WTC11 (cell line): ENCODE measurements around the gene SART1. TPM values are rescaled to one million over a fixed set of nuclear protein-coding genes. Genes with fewer than 3 reads are reported as not detected.

ENCODE experiments used
- ATAC-seq: fragments of 200-7000 bp; cut with Tn5 transposase; 2 replicates; pipeline ENCODE4 v1.10.0; 2021; ENCODE audit warnings: mild to moderate bottlenecking, moderate library complexity
- CTCF ChIA-PET: fragments of 300-600 bp; sonication (Branson Sonifier 250); formaldehyde crosslinking; loops from one replicate; lab custom pipeline; 2021; ENCODE audit warnings: antibody characterized with exemption; lab: Charles Lee
- POLR2A ChIA-PET: fragments of 350-600 bp; sonication (Branson Sonifier 250); formaldehyde crosslinking; loops from one replicate; lab custom pipeline; 2021; ENCODE audit warnings: antibody characterized with exemption; lab: Charles Lee
- DNase-seq: peaks from one replicate; pipeline ENCODE4 v3.0.0; 2021; ENCODE audit warnings: low spot score
- H3K27ac Mint-ChIP-seq: 2 replicates; pipeline ENCODE4 v1.8.0; 2021; ENCODE audit warnings: mixed read lengths
- H3K27me3 Mint-ChIP-seq: 2 replicates; pipeline ENCODE4 v1.8.0; 2021; ENCODE audit warnings: low read depth, mild to moderate bottlenecking, moderate library complexity, mixed read lengths
- H3K36me3 Mint-ChIP-seq: 2 replicates; pipeline ENCODE4 v1.8.0; 2021; ENCODE audit warnings: mixed read lengths
- H3K4me1 Mint-ChIP-seq: 2 replicates; pipeline ENCODE4 v1.8.0; 2022; ENCODE audit warnings: mixed read lengths
- H3K4me3 Mint-ChIP-seq: 2 replicates; pipeline ENCODE4 v1.8.0; 2021; ENCODE audit warnings: mild to moderate bottlenecking, moderate library complexity, mixed read lengths
- H3K9me3 Mint-ChIP-seq: 2 replicates; pipeline ENCODE4 v1.8.0; 2021; ENCODE audit warnings: mixed read lengths
- CREM ChIP-seq: sonication (generic); formaldehyde crosslinking; IDR thresholded peaks from 2 replicates; pipeline ENCODE4 v1.8.1; 2022; ENCODE audit warnings: mild to moderate bottlenecking, missing genetic modification reagents, moderate library complexity
- ELF4 ChIP-seq: sonication (generic); formaldehyde crosslinking; IDR thresholded peaks from 2 replicates; pipeline ENCODE4 v1.8.1; 2022; ENCODE audit warnings: low read depth, mild to moderate bottlenecking, moderate library complexity, missing genetic modification reagents
- EMX1 ChIP-seq: fragments of 250-450 bp; sonication (Bioruptor Pico); IDR thresholded peaks from 2 replicates; pipeline ENCODE4 v1.8.0; 2021; ENCODE audit warnings: mild to moderate bottlenecking
- ETV6 ChIP-seq: sonication (generic); formaldehyde crosslinking; IDR thresholded peaks from 2 replicates; pipeline ENCODE4 v1.8.1; 2022; ENCODE audit warnings: mild to moderate bottlenecking, missing genetic modification reagents
- FOXK1 ChIP-seq: sonication (generic); formaldehyde crosslinking; IDR thresholded peaks from 2 replicates; pipeline ENCODE4 v1.8.0; 2022; ENCODE audit warnings: mild to moderate bottlenecking, moderate library complexity, missing genetic modification reagents
- FOXP1 ChIP-seq: sonication (generic); formaldehyde crosslinking; IDR thresholded peaks from 2 replicates; pipeline ENCODE4 v1.8.0; 2022; ENCODE audit warnings: missing genetic modification reagents, mild to moderate bottlenecking, moderate library complexity, borderline replicate concordance
- IRF2 ChIP-seq: sonication (generic); formaldehyde crosslinking; IDR thresholded peaks from 2 replicates; pipeline ENCODE4 v1.8.0; 2022; ENCODE audit warnings: low read depth, missing genetic modification reagents, borderline replicate concordance
- KAT7 ChIP-seq: sonication (generic); formaldehyde crosslinking; IDR thresholded peaks from 2 replicates; pipeline ENCODE4 v1.8.1; 2023; ENCODE audit warnings: missing genetic modification reagents, mild to moderate bottlenecking, borderline replicate concordance
- ZBTB21 ChIP-seq: sonication (generic); formaldehyde crosslinking; IDR thresholded peaks from 2 replicates; pipeline ENCODE4 v1.8.1; 2023; ENCODE audit warnings: mild to moderate bottlenecking, missing genetic modification reagents, borderline replicate concordance
- ZNF671 ChIP-seq: fragments of 250-450 bp; sonication (Bioruptor Pico); IDR thresholded peaks from 2 replicates; pipeline ENCODE4 v1.8.0; 2021; ENCODE audit warnings: mild to moderate bottlenecking
- total RNA-seq: library from RNA; stranded (reverse); gene quantifications from 3 replicates; pipeline ENCODE4 v1.2.3, GENCODE V29; 2021
- TF ChIP-seq, protein P1 (sequence below): sonication (generic); formaldehyde crosslinking; IDR thresholded peaks from 2 replicates; pipeline ENCODE4 v1.8.0; 2022; ENCODE audit warnings: mild to moderate bottlenecking, missing genetic modification reagents
- TF ChIP-seq, protein P2 (sequence below): fragments of 250-450 bp; sonication (Bioruptor Pico); conservative IDR thresholded peaks from 2 replicates; pipeline ENCODE4 v1.9.0; 2021; ENCODE audit warnings: mild to moderate bottlenecking
- TF ChIP-seq, protein P3 (sequence below): sonication (generic); formaldehyde crosslinking; IDR thresholded peaks from 2 replicates; pipeline ENCODE4 v1.8.0; 2022; ENCODE audit warnings: mild to moderate bottlenecking, missing genetic modification reagents
- TF ChIP-seq, protein P4 (sequence below): fragments of 250-450 bp; sonication (Bioruptor Pico); IDR thresholded peaks from 2 replicates; pipeline ENCODE4 v1.9.0; 2021; ENCODE audit warnings: mild to moderate bottlenecking, borderline replicate concordance
- TF ChIP-seq, protein P5 (sequence below): sonication (generic); formaldehyde crosslinking; IDR thresholded peaks from 2 replicates; pipeline ENCODE4 v1.8.1; 2023; ENCODE audit warnings: mild to moderate bottlenecking, missing genetic modification reagents, moderate library complexity

SART1 gene
- total RNA-seq, 1 experiment from 2014 or later, result 57.0 TPM

DNA sequence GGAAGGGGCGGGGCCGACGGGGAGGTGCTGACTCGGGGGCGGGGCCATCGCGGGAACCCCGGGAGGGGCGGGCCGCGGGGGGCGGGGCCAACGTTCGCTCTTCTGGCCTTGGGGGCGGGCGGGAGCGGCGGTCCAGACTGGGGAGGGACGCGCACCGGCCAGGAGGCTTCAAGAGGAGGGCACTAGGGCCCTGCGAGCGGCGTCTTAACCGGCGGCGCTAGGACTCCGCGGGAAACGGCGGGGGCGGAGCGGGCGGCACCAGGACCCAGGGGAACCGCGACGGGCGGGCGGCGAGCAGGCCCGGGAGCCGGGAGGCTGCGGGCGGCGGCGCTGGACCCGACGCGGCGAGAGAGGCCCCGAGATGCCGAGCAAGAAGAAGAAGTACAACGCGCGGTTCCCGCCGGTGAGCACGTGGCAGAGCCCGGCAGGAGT is 42.4 kb upstream of the SART1 start, which contains the start of gene DRAP1 (continued):
- TF ChIP-seq ETV6 (CRISPR knock-in tag), result peak; percentile 90
- TF ChIP-seq ZNF671 (CRISPR knock-in tag), result no peak
- no peak for TF ChIP-seq EMX1
- TF ChIP-seq, protein P1, sequence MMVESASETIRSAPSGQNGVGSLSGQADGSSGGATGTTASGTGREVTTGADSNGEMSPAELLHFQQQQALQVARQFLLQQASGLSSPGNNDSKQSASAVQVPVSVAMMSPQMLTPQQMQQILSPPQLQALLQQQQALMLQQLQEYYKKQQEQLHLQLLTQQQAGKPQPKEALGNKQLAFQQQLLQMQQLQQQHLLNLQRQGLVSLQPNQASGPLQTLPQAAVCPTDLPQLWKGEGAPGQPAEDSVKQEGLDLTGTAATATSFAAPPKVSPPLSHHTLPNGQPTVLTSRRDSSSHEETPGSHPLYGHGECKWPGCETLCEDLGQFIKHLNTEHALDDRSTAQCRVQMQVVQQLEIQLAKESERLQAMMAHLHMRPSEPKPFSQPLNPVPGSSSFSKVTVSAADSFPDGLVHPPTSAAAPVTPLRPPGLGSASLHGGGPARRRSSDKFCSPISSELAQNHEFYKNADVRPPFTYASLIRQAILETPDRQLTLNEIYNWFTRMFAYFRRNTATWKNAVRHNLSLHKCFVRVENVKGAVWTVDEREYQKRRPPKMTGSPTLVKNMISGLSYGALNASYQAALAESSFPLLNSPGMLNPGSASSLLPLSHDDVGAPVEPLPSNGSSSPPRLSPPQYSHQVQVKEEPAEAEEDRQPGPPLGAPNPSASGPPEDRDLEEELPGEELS (CRISPR knock-in tag), result peak; percentile 92; the same call in 1 of the 2 replicates
- TF ChIP-seq, protein P2, sequence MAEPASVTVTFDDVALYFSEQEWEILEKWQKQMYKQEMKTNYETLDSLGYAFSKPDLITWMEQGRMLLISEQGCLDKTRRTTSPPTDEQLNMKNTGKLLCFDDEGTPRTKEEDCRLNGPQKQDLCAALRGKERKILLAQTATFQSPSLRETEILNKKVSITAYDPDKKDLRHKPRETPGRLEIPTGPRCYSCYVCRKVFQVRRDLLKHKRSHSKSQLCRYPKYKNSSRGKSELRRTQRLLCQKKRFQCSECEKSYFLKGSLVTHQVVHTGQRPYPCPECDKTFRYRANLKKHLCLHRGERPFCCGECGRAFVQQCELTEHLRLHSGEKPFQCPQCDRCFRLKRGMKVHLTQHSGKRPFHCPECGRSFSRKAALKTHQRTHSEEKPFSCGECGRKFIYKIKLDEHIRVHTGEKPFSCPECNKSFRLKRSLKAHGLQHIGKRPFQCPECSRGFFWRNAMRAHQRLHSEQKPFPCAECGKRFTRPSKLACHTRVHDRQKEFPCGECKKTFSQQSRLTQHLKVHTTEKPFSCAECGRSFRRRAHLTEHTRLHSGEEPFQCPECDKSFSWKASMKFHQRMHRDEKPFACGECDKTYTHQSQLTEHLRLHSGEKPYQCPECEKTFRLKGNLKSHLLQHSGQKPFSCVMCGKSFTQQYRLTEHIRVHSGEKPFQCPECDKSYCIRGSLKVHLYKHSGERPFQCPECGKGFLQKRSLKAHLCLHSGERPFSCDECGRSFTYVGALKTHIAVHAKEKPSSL (CRISPR knock-in tag), result no peak
- TF ChIP-seq KAT7 (CRISPR knock-in tag), result peak; percentile 75; the same call in 1 of the 2 replicates
- TF ChIP-seq, protein P3, sequence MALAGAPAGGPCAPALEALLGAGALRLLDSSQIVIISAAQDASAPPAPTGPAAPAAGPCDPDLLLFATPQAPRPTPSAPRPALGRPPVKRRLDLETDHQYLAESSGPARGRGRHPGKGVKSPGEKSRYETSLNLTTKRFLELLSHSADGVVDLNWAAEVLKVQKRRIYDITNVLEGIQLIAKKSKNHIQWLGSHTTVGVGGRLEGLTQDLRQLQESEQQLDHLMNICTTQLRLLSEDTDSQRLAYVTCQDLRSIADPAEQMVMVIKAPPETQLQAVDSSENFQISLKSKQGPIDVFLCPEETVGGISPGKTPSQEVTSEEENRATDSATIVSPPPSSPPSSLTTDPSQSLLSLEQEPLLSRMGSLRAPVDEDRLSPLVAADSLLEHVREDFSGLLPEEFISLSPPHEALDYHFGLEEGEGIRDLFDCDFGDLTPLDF (CRISPR knock-in tag), result no peak
- TF ChIP-seq, protein P4, sequence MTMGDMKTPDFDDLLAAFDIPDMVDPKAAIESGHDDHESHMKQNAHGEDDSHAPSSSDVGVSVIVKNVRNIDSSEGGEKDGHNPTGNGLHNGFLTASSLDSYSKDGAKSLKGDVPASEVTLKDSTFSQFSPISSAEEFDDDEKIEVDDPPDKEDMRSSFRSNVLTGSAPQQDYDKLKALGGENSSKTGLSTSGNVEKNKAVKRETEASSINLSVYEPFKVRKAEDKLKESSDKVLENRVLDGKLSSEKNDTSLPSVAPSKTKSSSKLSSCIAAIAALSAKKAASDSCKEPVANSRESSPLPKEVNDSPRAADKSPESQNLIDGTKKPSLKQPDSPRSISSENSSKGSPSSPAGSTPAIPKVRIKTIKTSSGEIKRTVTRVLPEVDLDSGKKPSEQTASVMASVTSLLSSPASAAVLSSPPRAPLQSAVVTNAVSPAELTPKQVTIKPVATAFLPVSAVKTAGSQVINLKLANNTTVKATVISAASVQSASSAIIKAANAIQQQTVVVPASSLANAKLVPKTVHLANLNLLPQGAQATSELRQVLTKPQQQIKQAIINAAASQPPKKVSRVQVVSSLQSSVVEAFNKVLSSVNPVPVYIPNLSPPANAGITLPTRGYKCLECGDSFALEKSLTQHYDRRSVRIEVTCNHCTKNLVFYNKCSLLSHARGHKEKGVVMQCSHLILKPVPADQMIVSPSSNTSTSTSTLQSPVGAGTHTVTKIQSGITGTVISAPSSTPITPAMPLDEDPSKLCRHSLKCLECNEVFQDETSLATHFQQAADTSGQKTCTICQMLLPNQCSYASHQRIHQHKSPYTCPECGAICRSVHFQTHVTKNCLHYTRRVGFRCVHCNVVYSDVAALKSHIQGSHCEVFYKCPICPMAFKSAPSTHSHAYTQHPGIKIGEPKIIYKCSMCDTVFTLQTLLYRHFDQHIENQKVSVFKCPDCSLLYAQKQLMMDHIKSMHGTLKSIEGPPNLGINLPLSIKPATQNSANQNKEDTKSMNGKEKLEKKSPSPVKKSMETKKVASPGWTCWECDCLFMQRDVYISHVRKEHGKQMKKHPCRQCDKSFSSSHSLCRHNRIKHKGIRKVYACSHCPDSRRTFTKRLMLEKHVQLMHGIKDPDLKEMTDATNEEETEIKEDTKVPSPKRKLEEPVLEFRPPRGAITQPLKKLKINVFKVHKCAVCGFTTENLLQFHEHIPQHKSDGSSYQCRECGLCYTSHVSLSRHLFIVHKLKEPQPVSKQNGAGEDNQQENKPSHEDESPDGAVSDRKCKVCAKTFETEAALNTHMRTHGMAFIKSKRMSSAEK (CRISPR knock-in tag), result no peak
- 0 out of 2 replicates have a peak, but pooled peaks have one; percentile 23 for TF ChIP-seq ZBTB21 (CRISPR knock-in tag)
- no peak for TF ChIP-seq IRF2 (CRISPR knock-in tag)
- TF ChIP-seq CREM, result peak; percentile 80; the same call in 1 of the 2 replicates
- TF ChIP-seq, protein P5, sequence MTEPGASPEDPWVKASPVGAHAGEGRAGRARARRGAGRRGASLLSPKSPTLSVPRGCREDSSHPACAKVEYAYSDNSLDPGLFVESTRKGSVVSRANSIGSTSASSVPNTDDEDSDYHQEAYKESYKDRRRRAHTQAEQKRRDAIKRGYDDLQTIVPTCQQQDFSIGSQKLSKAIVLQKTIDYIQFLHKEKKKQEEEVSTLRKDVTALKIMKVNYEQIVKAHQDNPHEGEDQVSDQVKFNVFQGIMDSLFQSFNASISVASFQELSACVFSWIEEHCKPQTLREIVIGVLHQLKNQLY (CRISPR knock-in tag), result no peak

GRCh38 chr11:65919573-65920371 is 41.8 kb upstream of the SART1 start:
- POLR2A ChIA-PET, result no interaction called here
- no peak overlapping the region; the same call in 1 of the 2 replicates for H3K27ac Mint-ChIP-seq
- DNase-seq, result peak; percentile 48

More at GRCh38 chr11:65919573-65920371, 41.8 kb upstream of the SART1 start:
- H3K4me1 Mint-ChIP-seq, result peaks cover 16% of the 10 kb centered on the region
- CTCF ChIA-PET, result interaction anchor here (1.0 to 1.5 kb wide), 2 partner anchors 12 to 35 kb away, joined by 3 to 4 read pairs; no protein-coding TSS in a partner anchor
- peak overlapping the region; percentile 82 for H3K4me3 Mint-ChIP-seq
- peaks cover 12% of the 10 kb centered on the region for H3K36me3 Mint-ChIP-seq
- ATAC-seq, result peak; percentile 5
- peaks cover 3% of the 10 kb centered on the region; the same call in 1 of the 2 replicates for H3K27me3 Mint-ChIP-seq
- H3K9me3 Mint-ChIP-seq, result no peaks in the 10 kb centered on the region
- TF ChIP-seq ELF4 (CRISPR knock-in tag) (no peak), FOXP1 (peak; percentile 16; the same call in 1 of the 2 replicates), FOXK1 (CRISPR knock-in tag) (0 out of 2 replicates have a peak, but pooled peaks have one; percentile 9)
- TF ChIP-seq, protein P1 (CRISPR knock-in tag), result peak; percentile 15; the same call in 1 of the 2 replicates
- TF ChIP-seq, all 79 proteins: peak for 3
